Jurkat, Clone E6-1 (cell line): ENCODE results near the gene KRTAP22-1.

ENCODE experiments used
- DNase-seq: peaks from one replicate; pipeline ENCODE4 v3.0.0-alpha.2; 2011; ENCODE audit warnings: low read depth, low spot score
- H3K4me3 ChIP-seq: 2 replicates; pipeline ENCODE4 v1.5.1; 2011; ENCODE audit warnings: mild to moderate bottlenecking, low read length, control low read depth, moderate library complexity

KRTAP22-1 gene

GRCh38 chr21:30620522-30620921 lies 19.6 kb downstream of the KRTAP22-1 start, which contains the start of gene KRTAP20-4:
KRTAP20-4 (plus strand) TSS chr21:30620627.
- no peak within 1 kb of the TSS for H3K4me3 ChIP-seq
- no peak for DNase-seq

- H3K4me3 ChIP-seq: no peak overlapping the region
- no peak for DNase-seq
Observed at GRCh38 chr21:30623362-30623761, 22.5 kb downstream of the KRTAP22-1 start.

GRCh38 chr21:30625449-30626165 lies 24.7 kb downstream of the KRTAP22-1 start:
- H3K4me3 ChIP-seq: no peak overlapping the region
- DNase-seq: no peak

- no peak for DNase-seq
- H3K4me3 ChIP-seq: no peak overlapping the region
Observed at GRCh38 chr21:30628109-30628508, 27.2 kb downstream of the KRTAP22-1 start.

GRCh38 chr21:30629200-30629599 lies 28.3 kb downstream of the KRTAP22-1 start:
- no peak for DNase-seq
- no peak overlapping the region for H3K4me3 ChIP-seq

- no peak for DNase-seq
- no peak within 1 kb of the TSS for H3K4me3 ChIP-seq
Observed at GRCh38 chr21:30634906-30635305, 34.0 kb downstream of the KRTAP22-1 start, which contains the start of gene KRTAP20-2. KRTAP20-2 (plus strand) TSS chr21:30635206; CDS start chr21:30635264, 58 bp downstream.

GRCh38 chr21:30638686-30639085 lies 37.8 kb downstream of the KRTAP22-1 start:
- no peak for DNase-seq
- H3K4me3 ChIP-seq: no peak overlapping the region

DNA sequence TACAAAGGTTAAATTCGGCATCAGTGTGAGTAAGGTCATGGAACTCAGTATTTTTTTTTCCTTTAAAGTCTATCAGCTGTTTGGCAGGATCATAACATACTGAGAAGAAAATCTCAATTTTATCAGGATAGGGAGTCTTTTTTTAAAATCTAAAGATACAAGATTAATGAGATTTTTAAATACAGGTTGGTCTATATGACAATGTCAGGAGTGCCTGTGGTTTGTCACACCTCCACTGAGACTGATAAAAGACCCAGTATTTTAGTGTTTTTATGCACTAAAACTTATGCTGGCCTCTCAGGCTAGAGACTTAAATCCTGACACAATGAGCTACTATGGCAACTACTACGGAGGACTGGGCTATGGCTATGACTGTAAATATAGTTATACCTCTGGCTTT lies 41.7 kb downstream of the KRTAP22-1 start, which contains the start of gene KRTAP20-3:
TSS of gene KRTAP20-3 (plus strand) at position 301 of the 400 bp plus-strand sequence.
- DNase-seq: no peak
- no peak within 1 kb of the TSS for H3K4me3 ChIP-seq

GRCh38 chr21:30646904-30647414 lies 46.1 kb downstream of the KRTAP22-1 start:
- H3K4me3 ChIP-seq: no peak overlapping the region
- DNase-seq: no peak
